SW 1271 (cell line): ENCODE results near the gene PLXNA3.
A peak's percentile ranks its signal among the peaks of the same experiment; 100 is the strongest.
"Not testable (repeated sequence)": the region's sequence is repeated elsewhere in the genome, so short reads cannot be mapped to it uniquely, and the experiment has no call there.

Experiments used
- DNase-seq, 2 experiments: peaks; one replicate each; lab custom pipeline; 2025; lab: John Stamatoyannopoulos, UW

PLXNA3 gene

DNA sequence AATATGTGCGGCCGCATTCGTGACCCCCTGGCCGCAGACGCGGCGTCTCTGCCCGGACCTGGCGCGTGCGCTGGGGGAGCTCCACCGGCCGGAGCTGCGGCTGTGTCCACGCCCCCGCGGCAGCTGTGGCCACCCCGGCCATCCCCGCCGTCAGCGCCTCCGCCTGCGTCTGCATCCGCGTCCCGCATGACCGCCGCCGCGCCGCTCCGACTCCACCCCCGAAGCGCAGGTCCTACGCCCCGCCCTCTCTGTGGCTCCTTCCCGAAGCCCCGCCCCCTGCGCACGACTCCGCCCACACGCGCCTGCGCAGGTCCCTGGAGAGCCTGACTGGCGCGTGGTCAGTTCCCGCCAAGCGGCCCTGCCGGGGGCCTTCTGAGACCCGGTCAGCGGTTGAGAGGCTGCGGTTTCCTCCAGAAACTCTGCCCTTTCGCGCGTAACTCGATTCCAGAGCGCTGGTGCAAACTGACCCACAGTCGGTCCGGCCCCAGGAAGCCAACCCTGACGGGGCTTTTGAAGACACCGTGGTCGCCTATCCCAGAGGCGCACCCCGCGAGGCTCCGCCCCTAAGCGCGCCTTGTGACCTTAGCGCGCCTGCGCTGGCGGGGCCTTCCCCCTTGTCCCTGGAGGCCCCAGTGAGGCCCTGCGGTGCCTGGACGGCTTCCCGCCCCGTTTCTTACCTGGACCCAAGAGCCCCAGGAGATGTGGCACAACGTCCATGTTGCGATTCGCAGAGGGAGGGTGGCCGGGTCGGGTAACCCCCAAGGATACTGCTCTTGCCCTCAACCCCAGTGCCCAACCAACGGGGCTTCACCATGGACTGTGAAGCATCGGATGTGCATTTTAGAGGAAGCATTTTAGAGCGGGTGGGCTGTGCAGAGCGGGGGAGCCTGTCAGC, 20.9 kb downstream of the PLXNA3 start, which contains the start of gene LAGE3:
LAGE3 (minus strand) TSS at position 554 of the 895 bp plus-strand sequence; CDS start at position 188, 366 bp downstream.
- peak; percentile 48 to 84 for DNase-seq

DNA sequence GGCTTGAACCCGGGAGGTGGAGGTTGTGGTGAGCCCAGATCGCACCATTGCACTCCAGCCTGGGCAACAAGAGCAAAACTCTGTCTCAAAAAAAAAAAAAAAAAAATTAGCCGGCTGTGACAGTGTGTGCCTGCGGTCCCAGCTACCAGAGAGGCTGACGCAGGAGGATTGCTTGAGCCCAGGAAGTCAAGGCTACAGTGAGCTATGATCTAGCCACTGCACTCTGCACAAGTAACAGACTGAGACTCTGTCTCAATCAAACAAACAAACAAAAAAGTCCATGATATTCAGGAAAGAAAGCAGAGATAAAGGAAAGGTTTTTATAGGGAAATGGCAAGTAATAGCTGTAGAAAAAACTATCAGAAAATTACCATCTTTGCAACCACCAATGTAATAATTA, 23.1 kb downstream of the PLXNA3 start:
- no peak for DNase-seq

GRCh38 chrX:154481911-154482601, 24.0 kb downstream of the PLXNA3 start:
- DNase-seq: no peak

- DNase-seq: no peak
Measured at GRCh38 chrX:154482786-154483185, 24.7 kb downstream of the PLXNA3 start.

DNA sequence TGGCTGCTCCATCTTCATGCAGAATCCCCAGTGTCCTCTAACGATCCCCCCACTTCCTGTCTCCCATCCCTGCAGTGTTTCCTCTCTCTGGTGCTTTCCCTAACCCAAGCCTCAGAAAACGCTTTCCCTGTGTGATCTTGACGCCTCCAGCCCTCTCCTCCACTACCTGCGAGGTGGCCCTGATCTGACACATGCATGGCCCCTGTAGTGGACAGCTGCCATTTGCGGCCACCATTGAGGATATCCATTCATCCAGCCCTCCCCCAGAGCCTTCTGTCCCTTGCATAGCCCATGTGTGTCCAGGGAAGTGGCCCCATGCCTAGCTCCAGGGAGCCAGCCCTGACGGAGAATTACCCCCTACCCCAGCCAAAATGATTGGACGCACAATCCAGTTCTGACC, 25.2 kb downstream of the PLXNA3 start:
- no peak for DNase-seq

DNA sequence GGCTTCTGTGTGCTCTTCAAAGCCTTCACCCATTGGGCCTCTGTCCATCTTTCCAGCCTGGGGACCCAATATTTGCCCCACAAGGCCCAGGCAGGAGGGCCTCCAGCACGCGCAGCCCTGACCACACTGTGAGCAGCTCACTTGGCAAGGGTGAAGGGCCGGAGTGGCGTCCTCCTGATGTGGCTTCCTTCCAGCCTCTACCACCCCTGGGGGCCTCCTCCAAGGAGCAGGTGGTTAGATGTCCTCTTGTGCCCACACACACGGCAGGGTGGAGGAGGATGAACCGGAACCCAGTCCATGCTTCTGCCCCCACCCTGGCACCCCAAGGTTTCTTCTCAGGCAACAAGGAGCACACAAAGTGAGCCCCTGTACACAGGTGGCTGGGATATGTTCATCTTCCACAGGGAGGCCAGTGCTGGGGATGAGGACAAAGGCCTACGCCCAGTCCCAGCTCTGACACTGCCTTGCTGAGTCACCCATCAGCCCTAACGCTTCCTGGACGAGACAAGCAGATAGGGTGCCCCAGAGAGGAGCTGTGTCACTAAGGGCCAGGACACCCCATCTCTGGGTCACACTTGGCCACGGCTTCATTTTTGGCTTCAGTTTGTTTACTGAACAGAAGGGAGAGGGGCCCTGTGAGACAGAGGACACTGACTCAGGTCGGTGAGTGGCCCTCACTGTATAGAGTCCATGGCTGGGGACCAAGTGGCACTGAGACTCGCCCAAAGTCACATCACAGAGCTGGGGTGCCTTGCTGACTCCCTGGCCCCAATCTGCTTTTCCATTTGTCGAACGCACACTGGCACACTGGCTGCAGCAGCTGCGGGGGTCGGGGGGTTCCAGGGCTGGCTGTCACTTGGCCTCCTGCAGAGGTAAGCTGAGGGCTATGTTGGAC, 26.4 kb downstream of the PLXNA3 start:
- DNase-seq: no peak

DNA sequence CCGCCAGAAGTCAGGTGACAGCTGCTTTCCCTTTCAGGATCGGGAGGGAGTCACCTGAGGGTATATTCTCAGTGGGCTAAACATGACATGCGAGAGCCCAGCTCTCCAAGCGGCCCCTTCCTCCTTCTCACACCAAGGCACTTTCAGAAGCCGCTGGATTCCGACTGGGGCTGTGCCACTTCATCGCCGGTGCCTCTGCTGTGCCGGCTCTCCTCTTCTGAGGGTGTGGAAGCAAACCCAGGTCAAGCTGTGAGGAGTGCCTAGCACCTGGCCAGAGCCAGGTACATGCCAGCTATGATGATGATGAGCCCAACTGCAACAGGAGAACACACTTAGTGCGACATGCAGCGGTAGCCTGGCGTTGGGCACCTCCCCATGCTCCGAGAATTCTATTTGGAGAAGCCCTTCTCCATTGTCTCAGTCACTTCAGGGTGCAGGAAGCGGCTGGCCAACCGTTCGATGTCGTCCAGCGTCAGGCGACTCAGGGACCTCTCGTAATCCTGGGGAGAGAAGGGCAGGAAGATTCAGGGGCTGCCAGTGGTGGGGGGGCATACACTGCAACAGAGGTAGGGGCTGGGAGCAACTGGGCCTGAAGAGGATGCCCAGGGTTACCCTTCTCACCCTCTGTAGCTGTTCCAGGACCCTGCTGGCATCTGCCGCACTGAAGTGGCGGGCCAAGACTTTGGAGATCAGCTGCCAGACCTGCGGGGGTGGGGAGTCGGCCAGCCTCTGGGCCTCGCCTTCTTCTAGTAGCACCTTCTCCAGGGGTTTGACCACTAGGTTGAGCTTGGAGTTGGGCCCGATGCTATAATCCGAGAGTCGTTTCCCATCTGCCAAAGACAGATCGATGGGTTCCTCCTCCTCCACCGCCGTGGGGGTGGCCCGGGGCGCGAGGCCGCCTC, 27.3 kb downstream of the PLXNA3 start:
- no peak for DNase-seq

GRCh38 chrX:154486052-154486395, 27.9 kb downstream of the PLXNA3 start:
- DNase-seq: no peak

DNA sequence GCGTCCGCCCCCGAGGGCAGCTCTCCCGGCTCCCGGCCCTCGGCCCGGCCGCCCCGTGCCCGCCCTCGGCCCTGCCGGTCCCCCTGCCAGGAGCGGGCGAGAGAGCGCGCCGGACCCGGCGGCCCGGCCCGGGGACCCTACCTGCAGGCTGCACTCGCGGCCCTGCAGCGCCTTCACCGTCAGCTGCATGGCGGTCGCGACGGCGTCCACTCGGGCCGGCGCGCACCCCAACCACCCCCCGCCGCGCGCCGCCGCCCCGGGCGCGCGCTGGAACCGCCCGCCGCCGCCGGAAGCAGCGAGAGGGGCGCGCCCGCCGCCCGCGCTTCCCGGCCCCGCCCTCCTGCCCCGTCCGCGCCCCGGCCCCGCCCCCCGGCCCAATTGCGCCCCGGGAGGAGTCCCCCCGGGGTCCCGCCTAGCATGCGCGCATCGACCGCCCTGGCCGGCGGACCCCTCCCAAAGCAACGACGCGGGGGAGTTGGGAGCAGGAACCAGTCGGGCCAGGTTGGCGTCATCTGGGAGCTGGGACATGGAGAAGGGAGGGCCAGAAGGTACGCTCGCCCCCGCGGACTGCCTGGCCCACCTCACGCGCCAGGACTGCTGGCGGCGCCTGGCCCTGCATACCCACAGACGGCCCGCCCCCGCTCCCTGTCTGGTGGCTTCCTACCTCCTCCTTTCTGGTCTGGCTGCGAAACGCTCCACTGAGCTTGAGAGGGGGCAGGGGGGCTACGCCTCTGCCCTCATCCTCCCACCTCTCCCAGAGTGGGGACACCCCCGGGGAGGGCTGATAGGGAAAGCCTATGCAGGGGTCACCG, 28.5 kb downstream of the PLXNA3 start, which contains the start of gene UBL4A:
UBL4A (minus strand) TSS at position 220 of the 812 bp plus-strand sequence; CDS start at position 189, 31 bp downstream.
- DNase-seq: peak in 1 of 2 experiments; percentile 57

- no peak for DNase-seq
Measured at GRCh38 chrX:154487518-154488290, 29.6 kb downstream of the PLXNA3 start.

DNA sequence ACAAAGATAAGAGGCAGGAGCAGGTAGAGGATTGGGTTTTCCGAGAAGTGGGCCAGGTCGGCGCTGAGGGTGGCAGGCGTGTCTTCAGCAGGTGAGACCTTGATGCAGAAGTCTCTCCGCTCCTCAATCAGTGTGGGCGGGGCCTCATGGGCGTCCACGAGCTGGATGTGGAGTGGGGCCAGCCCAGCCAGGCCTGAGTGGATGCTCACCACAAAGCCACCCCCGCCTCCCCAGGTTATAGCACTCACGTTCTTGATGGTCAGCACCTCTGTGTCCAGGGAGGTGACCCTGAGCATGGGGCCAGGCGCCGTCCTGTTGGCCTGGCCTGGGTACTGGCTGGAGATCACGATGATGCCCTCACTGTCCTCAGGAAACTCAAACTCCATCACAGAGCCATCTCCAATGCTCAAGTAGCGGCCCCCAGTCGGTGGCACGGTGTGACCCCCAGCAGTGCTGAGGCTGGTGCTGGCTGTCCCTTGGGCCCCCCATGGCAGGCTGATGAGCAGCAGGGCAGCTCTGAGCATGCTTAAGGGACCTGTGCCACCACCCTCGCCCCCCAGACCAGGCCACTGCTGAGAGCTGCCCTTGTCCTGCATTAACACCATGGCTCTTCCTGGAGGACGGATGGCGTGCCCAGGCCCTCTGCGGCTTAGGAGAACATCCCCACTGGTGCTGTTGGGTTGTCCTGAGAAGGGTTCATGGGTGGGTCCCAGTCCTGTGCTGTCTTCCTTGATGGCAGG, 30.4 kb downstream of the PLXNA3 start:
- DNase-seq: no peak

- no peak for DNase-seq
Measured at GRCh38 chrX:154489182-154489581, 31.1 kb downstream of the PLXNA3 start.

GRCh38 chrX:154490021-154490413, 31.9 kb downstream of the PLXNA3 start:
- DNase-seq: peak in 1 of 2 experiments; percentile 15

- DNase-seq: peak; percentile 75 to 87
Measured at GRCh38 chrX:154490414-154491083, 32.5 kb downstream of the PLXNA3 start, which contains the start of gene SLC10A3. SLC10A3 (minus strand) TSS chrX:154490629; CDS start chrX:154488940, 1,689 bp downstream.

DNA sequence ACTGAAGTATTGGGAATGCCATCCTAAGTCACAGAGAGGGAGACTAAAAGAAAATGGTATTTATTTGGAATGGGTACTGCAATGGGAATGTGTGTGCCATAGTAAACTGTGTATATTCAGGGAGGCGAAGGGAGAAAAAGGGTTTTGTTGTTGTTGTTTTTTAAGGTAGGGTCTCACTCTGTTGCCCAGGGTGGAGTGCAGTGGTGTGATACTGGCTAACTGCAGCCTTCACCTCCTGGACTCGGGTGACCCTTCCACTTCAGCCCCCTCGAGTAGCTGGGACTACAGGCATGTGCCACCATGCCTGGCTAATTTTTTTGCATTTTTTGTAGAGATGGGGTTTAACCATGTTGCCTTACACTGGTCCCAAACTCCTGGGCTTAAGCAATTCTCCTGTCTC, 36.6 kb downstream of the PLXNA3 start:
- DNase-seq: no peak

GRCh38 chrX:154495472-154495922, 37.4 kb downstream of the PLXNA3 start:
- no peak for DNase-seq

DNA sequence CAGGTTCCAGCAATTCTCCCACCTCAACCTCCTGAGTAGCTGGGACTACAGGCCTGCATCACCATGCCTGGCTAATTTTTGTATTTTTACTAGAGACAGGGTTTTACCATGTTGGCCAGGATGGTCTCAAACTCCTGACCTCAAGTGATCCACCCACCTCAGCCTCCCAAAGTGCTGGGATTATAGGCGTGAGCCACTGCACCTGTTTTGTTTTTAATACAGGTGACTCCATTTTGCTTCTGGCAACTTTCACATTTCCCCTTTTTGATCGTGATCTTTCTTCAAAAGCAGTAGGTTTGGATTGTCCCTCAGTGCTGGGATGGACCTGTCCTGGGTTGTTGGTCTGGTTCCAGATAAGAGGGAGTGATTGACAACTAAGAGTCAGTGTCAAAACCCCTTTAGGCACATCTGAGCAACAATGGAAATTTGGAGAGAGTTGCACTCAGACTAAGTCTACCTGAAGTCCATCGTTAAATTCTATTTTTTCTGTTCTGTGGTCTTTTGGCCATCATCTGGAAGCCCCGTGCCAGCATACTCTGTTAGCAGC, 38.6 kb downstream of the PLXNA3 start:
- not testable (repeated sequence) for DNase-seq
